SK-N-SH treated with all-trans-retinoic acid at 6 μM for 48 hours (cell line): Measurements from ENCODE around the gene SRCAP.

ENCODE experiments used
- ATAC-seq: fragments of 200-7000 bp; cut with Tn5 transposase; 3 replicates; pipeline ENCODE4 v1.9.1; 2020; ENCODE audit warnings: mild to moderate bottlenecking, moderate library complexity
- ARNTL ChIP-seq: fragments of 450-650 bp; formaldehyde crosslinking; IDR thresholded peaks from 2 replicates; pipeline ENCODE4 v1.5.0; 2020; ENCODE audit warnings: low read depth, mild to moderate bottlenecking, moderate library complexity, borderline replicate concordance
- CSDC2 ChIP-seq: fragments of 250-450 bp; sonication (Bioruptor Pico); IDR thresholded peaks from 2 replicates; pipeline ENCODE4 v1.5.0; 2020; ENCODE audit warnings: mild to moderate bottlenecking, moderate library complexity
- ESRRG ChIP-seq: fragments of 250-450 bp; sonication (Bioruptor Pico); IDR thresholded peaks from 2 replicates; pipeline ENCODE4 v1.6.1; 2021; ENCODE audit warnings: mild to moderate bottlenecking
- GLIS3 ChIP-seq: fragments of 250-450 bp; sonication (Bioruptor Pico); IDR thresholded peaks from 2 replicates; pipeline ENCODE4 v1.5.0; 2020; ENCODE audit warnings: mild to moderate bottlenecking, moderate library complexity
- ISL1 ChIP-seq: fragments of 250-450 bp; sonication (Bioruptor Pico); IDR thresholded peaks from 2 replicates; pipeline ENCODE4 v2.1.2; 2022; ENCODE audit warnings: mild to moderate bottlenecking, moderate library complexity
- OSR1 ChIP-seq: fragments of 250-450 bp; sonication (Bioruptor Pico); IDR thresholded peaks from 2 replicates; pipeline ENCODE4 v1.8.0; 2022; ENCODE audit warnings: moderate library complexity, mild to moderate bottlenecking, inconsistent platforms
- PPARA ChIP-seq: fragments of 250-450 bp; sonication (Bioruptor Pico); IDR thresholded peaks from 2 replicates; pipeline ENCODE4 v1.5.0; 2020; ENCODE audit warnings: mild to moderate bottlenecking, borderline replicate concordance
- SNAI2 ChIP-seq: fragments of 250-450 bp; sonication (Bioruptor Pico); IDR thresholded peaks from 2 replicates; pipeline ENCODE4 v1.5.0; 2020; ENCODE audit warnings: mild to moderate bottlenecking, moderate library complexity
- TCF4 ChIP-seq: fragments of 250-450 bp; sonication (Bioruptor Pico); IDR thresholded peaks from 2 replicates; pipeline ENCODE4 v1.8.0; 2021; ENCODE audit warnings: mild to moderate bottlenecking, moderate library complexity, borderline replicate concordance
- TOX ChIP-seq: fragments of 250-450 bp; sonication (Bioruptor Pico); IDR thresholded peaks from 2 replicates; pipeline ENCODE4 v1.8.0; 2021; ENCODE audit warnings: mild to moderate bottlenecking, moderate library complexity, borderline replicate concordance
- ZC3H10 ChIP-seq: fragments of 250-450 bp; sonication (Bioruptor Pico); IDR thresholded peaks from 2 replicates; pipeline ENCODE4 v1.5.1; 2021; ENCODE audit warnings: mild to moderate bottlenecking, moderate library complexity
- ZFP3 ChIP-seq: fragments of 250-450 bp; sonication (Bioruptor Pico); IDR thresholded peaks from 2 replicates; pipeline ENCODE4 v1.5.0; 2020; ENCODE audit warnings: mild to moderate bottlenecking, moderate library complexity
- ZFP30 ChIP-seq: fragments of 450-650 bp; formaldehyde crosslinking; IDR thresholded peaks from 2 replicates; pipeline ENCODE4 v1.5.0; 2022; ENCODE audit warnings: mild to moderate bottlenecking, moderate library complexity
- ZNF565 ChIP-seq: fragments of 450-650 bp; formaldehyde crosslinking; conservative IDR thresholded peaks from 2 replicates; pipeline ENCODE4 v1.5.0; 2020; ENCODE audit warnings: low read depth, mild to moderate bottlenecking, moderate library complexity
- ZNF70 ChIP-seq: fragments of 450-650 bp; formaldehyde crosslinking; IDR thresholded peaks from 2 replicates; pipeline ENCODE4 v1.5.0; 2020; ENCODE audit warnings: mild to moderate bottlenecking, moderate library complexity
- ZNF8 ChIP-seq: fragments of 450-650 bp; formaldehyde crosslinking; IDR thresholded peaks from 2 replicates; pipeline ENCODE4 v1.5.0; 2020; ENCODE audit warnings: mild to moderate bottlenecking, moderate library complexity
- TF ChIP-seq, protein P1 (sequence below): fragments of 250-450 bp; sonication (Bioruptor Pico); IDR thresholded peaks from 2 replicates; pipeline ENCODE4 v1.5.0; 2020; ENCODE audit warnings: mild to moderate bottlenecking, moderate library complexity
- TF ChIP-seq, protein P2 (sequence below): fragments of 250-450 bp; sonication (Bioruptor Pico); IDR thresholded peaks from 2 replicates; pipeline ENCODE4 v1.8.0; 2021; ENCODE audit warnings: low read depth, mild to moderate bottlenecking, moderate library complexity, borderline replicate concordance
- TF ChIP-seq, protein P3 (sequence below): fragments of 250-450 bp; sonication (Bioruptor Pico); IDR thresholded peaks from 2 replicates; pipeline ENCODE4 v1.5.1; 2020; ENCODE audit warnings: low read depth, mild to moderate bottlenecking, moderate library complexity
- TF ChIP-seq, protein P4 (sequence below): fragments of 250-450 bp; sonication (Bioruptor Pico); IDR thresholded peaks from 2 replicates; pipeline ENCODE4 v1.5.1; 2021; ENCODE audit warnings: mild to moderate bottlenecking, moderate library complexity
- TF ChIP-seq, protein P5 (sequence below): fragments of 250-450 bp; sonication (Bioruptor Pico); IDR thresholded peaks from 2 replicates; pipeline ENCODE4 v1.8.0; 2020; ENCODE audit warnings: mild to moderate bottlenecking, moderate library complexity, borderline replicate concordance

Gene SRCAP

DNA sequence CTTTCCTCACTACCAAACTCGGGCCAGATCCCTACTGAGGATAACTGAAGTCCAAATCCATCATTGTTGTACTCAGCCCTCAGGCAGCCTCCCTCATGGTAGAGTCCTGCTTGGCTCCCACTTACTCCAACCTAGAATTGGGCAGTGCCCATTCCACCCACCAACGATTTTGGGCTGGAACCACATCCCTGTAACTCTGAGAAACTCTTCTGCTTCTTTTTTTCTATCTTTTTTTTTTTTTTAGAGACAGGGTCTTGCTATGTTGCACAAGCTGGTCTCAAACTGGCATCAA is 47.0 kb upstream of the SRCAP start:
- no peak for ATAC-seq

DNA sequence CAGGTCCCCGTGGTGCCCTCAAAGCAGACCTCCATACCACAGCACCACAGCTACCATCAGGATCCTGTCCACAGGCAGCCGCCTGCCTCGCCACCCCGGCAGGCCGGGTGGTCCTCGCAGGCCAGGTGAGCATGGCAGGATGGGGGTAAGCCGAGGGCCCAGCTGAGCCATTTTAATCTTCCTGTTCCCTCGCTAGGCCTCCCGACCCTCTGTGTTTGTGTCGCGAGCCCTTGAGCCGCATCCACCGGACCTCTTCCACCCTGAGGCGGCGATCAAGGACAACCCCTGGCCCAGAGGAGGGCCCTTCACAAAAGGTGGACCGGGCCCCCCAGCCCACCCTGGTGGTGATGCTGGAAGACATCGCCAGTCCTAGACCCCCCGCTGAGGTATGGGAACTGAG is 46.3 kb upstream of the SRCAP start:
- no peak for ATAC-seq
- TF ChIP-seq ZFP30 (CRISPR knock-in tag) (no peak), TOX (CRISPR knock-in tag) (no peak), OSR1 (no peak), ZFP3 (CRISPR knock-in tag) (no peak), GLIS3 (no peak), ESRRG (no peak)
- TF ChIP-seq, all 23 proteins: peak for 0

More for the DNA sequence above, 47.0 kb upstream of the SRCAP start:
- TF ChIP-seq GLIS3 (no peak), ZNF565 (CRISPR knock-in tag) (no peak), OSR1 (no peak), ARNTL (CRISPR knock-in tag) (no peak), SNAI2 (CRISPR knock-in tag) (no peak)
- TF ChIP-seq, protein P1, sequence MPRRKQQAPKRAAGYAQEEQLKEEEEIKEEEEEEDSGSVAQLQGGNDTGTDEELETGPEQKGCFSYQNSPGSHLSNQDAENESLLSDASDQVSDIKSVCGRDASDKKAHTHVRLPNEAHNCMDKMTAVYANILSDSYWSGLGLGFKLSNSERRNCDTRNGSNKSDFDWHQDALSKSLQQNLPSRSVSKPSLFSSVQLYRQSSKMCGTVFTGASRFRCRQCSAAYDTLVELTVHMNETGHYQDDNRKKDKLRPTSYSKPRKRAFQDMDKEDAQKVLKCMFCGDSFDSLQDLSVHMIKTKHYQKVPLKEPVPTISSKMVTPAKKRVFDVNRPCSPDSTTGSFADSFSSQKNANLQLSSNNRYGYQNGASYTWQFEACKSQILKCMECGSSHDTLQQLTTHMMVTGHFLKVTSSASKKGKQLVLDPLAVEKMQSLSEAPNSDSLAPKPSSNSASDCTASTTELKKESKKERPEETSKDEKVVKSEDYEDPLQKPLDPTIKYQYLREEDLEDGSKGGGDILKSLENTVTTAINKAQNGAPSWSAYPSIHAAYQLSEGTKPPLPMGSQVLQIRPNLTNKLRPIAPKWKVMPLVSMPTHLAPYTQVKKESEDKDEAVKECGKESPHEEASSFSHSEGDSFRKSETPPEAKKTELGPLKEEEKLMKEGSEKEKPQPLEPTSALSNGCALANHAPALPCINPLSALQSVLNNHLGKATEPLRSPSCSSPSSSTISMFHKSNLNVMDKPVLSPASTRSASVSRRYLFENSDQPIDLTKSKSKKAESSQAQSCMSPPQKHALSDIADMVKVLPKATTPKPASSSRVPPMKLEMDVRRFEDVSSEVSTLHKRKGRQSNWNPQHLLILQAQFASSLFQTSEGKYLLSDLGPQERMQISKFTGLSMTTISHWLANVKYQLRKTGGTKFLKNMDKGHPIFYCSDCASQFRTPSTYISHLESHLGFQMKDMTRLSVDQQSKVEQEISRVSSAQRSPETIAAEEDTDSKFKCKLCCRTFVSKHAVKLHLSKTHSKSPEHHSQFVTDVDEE (CRISPR knock-in tag), result no peak

DNA sequence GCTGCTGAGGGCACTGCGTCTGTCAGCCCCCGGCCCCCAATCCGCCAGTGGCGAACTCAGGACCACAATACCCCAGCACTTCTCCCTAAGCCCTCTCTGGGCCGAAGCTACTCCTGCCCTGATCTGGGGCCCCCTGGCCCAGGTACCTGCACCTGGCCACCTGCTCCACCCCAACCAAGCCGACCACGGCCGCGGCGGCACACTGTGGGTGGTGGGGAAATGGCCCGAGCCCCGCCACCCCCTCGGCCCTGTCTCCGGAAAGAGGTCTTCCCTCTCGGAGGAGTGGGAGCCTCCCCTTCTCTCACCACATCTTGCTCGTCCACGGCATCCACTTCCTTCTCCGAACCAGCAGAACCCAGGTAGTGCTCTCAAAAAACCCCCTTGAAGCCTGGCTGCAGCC is 44.1 kb upstream of the SRCAP start:
- no peak for ATAC-seq
- TF ChIP-seq OSR1 (no peak), ZFP3 (CRISPR knock-in tag) (no peak), ISL1 (CRISPR knock-in tag) (no peak)
- TF ChIP-seq, protein P2, sequence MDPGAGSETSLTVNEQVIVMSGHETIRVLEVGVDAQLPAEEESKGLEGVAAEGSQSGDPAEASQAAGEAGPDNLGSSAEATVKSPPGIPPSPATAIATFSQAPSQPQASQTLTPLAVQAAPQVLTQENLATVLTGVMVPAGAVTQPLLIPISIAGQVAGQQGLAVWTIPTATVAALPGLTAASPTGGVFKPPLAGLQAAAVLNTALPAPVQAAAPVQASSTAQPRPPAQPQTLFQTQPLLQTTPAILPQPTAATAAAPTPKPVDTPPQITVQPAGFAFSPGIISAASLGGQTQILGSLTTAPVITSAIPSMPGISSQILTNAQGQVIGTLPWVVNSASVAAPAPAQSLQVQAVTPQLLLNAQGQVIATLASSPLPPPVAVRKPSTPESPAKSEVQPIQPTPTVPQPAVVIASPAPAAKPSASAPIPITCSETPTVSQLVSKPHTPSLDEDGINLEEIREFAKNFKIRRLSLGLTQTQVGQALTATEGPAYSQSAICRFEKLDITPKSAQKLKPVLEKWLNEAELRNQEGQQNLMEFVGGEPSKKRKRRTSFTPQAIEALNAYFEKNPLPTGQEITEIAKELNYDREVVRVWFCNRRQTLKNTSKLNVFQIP (CRISPR knock-in tag), result no peak
- TF ChIP-seq, protein P3, sequence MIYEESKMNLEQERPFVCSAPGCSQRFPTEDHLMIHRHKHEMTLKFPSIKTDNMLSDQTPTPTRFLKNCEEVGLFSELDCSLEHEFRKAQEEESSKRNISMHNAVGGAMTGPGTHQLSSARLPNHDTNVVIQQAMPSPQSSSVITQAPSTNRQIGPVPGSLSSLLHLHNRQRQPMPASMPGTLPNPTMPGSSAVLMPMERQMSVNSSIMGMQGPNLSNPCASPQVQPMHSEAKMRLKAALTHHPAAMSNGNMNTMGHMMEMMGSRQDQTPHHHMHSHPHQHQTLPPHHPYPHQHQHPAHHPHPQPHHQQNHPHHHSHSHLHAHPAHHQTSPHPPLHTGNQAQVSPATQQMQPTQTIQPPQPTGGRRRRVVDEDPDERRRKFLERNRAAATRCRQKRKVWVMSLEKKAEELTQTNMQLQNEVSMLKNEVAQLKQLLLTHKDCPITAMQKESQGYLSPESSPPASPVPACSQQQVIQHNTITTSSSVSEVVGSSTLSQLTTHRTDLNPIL (CRISPR knock-in tag), result no peak

DNA sequence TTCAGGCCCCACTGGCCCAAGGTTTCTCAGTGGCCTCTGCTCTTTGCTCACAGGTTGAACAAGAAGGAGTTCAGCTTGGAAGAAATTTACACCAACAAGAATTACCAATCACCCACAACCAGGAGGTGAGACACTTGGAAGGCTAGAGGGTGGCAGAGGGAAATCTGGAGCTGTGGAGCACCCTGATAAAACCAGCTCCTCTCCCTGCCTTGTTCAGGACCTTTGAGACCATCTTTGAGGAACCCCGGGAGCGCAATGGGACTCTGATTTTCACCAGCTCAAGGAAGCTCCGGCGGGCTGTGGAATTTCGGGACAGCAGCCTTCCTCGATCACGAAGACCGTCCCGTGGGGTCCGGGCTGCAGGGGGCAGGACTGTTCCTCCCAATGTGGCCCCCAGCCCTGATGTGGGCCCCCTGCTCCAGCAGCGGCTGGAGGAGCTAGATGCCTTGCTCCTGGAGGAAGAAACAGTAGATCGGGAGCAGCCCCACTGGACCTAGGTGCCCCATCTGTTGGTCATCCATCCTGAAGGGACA is 43.1 kb upstream of the SRCAP start:
- ATAC-seq, result no peak
- TF ChIP-seq CSDC2 (CRISPR knock-in tag) (no peak), ZNF565 (CRISPR knock-in tag) (no peak)
- TF ChIP-seq, protein P4, sequence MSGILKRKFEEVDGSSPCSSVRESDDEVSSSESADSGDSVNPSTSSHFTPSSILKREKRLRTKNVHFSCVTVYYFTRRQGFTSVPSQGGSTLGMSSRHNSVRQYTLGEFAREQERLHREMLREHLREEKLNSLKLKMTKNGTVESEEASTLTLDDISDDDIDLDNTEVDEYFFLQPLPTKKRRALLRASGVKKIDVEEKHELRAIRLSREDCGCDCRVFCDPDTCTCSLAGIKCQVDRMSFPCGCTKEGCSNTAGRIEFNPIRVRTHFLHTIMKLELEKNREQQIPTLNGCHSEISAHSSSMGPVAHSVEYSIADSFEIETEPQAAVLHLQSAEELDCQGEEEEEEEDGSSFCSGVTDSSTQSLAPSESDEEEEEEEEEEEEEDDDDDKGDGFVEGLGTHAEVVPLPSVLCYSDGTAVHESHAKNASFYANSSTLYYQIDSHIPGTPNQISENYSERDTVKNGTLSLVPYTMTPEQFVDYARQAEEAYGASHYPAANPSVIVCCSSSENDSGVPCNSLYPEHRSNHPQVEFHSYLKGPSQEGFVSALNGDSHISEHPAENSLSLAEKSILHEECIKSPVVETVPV, result no peak

DNA sequence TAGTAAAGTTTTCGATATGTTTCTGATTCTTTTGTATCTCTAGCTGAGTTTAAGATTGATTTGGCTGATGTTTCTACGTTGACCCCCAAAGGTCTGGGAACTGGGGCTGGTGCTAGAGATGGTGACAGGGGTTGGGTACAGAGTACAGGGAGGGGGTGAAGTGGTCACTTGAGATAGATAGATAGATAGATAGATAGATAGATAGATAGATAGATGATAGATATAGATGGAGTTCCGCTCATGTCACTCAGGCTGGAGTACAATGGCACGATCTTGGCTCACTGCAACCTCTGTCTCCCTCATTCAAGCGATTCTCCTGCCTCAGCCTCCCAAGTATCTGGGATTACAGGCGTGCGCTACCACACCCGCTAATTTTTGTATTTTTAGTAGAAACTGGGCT is 42.6 kb upstream of the SRCAP start:
- ATAC-seq, result no peak
- TF ChIP-seq ZFP3 (CRISPR knock-in tag), result no peak
- no peak for TF ChIP-seq ESRRG
- no peak for TF ChIP-seq ZNF565 (CRISPR knock-in tag)
- no peak for TF ChIP-seq PPARA (CRISPR knock-in tag)
- no peak for TF ChIP-seq ARNTL (CRISPR knock-in tag)
- no peak for TF ChIP-seq TOX (CRISPR knock-in tag)
- no peak for TF ChIP-seq ZC3H10 (CRISPR knock-in tag)
- no peak for TF ChIP-seq TCF4 (CRISPR knock-in tag)
- TF ChIP-seq, protein P4, result no peak
- TF ChIP-seq OSR1, result no peak
- TF ChIP-seq, protein P5, sequence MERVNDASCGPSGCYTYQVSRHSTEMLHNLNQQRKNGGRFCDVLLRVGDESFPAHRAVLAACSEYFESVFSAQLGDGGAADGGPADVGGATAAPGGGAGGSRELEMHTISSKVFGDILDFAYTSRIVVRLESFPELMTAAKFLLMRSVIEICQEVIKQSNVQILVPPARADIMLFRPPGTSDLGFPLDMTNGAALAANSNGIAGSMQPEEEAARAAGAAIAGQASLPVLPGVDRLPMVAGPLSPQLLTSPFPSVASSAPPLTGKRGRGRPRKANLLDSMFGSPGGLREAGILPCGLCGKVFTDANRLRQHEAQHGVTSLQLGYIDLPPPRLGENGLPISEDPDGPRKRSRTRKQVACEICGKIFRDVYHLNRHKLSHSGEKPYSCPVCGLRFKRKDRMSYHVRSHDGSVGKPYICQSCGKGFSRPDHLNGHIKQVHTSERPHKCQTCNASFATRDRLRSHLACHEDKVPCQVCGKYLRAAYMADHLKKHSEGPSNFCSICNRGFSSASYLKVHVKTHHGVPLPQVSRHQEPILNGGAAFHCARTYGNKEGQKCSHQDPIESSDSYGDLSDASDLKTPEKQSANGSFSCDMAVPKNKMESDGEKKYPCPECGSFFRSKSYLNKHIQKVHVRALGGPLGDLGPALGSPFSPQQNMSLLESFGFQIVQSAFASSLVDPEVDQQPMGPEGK (CRISPR knock-in tag), result no peak
- no peak for TF ChIP-seq ZNF70 (CRISPR knock-in tag)
- TF ChIP-seq CSDC2 (CRISPR knock-in tag), result no peak
- TF ChIP-seq, protein P3 (CRISPR knock-in tag), result no peak
- no peak for TF ChIP-seq ZNF8
